ENCODE data around the gene HYLS1.

Gene HYLS1

GRCh38 chr11:125946712-125947418 is 59.4 kb downstream of the HYLS1 start:
- no peak for TF ChIP-seq POLR2AphosphoS5 (IDR thresholded peaks at IDR 0.05; ENCODE audit: low read depth, low read length)
- TF ChIP-seq TAF1 (IDR thresholded peaks at IDR 0.05; ENCODE audit: borderline replicate concordance, low read depth, low read length), result no peak
- no peak for TF ChIP-seq POLR2A (IDR thresholded peaks at IDR 0.05; ENCODE audit: low read depth, low read length)
- FAIRE-seq (no peak), DNase-seq (ENCODE audit: insufficient read length) (no peak)

GRCh38 chr11:125947419-125948277 is 60.2 kb downstream of the HYLS1 start:
- FAIRE-seq (no peak), DNase-seq (ENCODE audit: insufficient read length) (no peak)
- TF ChIP-seq POLR2A (IDR thresholded peaks at IDR 0.05; ENCODE audit: low read depth, low read length), result no peak
- no peak for TF ChIP-seq TAF1 (IDR thresholded peaks at IDR 0.05; ENCODE audit: borderline replicate concordance, low read depth, low read length)

- no peak for TF ChIP-seq POLR2AphosphoS5 (IDR thresholded peaks at IDR 0.05; ENCODE audit: low read depth, low read length)
- TF ChIP-seq POLR2A (IDR thresholded peaks at IDR 0.05; ENCODE audit: low read depth, low read length), result no peak
- no peak for TF ChIP-seq TAF1 (IDR thresholded peaks at IDR 0.05; ENCODE audit: borderline replicate concordance, low read depth, low read length)
- FAIRE-seq (no peak), DNase-seq (ENCODE audit: insufficient read length) (no peak)
Measured at GRCh38 chr11:125948278-125949051, 61.0 kb downstream of the HYLS1 start.

GRCh38 chr11:125949271-125950177 is 62.1 kb downstream of the HYLS1 start:
- no peak for FAIRE-seq
- DNase-seq (ENCODE audit: insufficient read length), result no peak
- TF ChIP-seq POLR2AphosphoS5 (IDR thresholded peaks at IDR 0.05; ENCODE audit: low read depth, low read length) (no peak), POLR2A (IDR thresholded peaks at IDR 0.05; ENCODE audit: low read depth, low read length) (no peak), TAF1 (IDR thresholded peaks at IDR 0.05; ENCODE audit: borderline replicate concordance, low read depth, low read length) (no peak)

GRCh38 chr11:125950178-125950490 is 62.7 kb downstream of the HYLS1 start:
- TF ChIP-seq POLR2A (IDR thresholded peaks at IDR 0.05; ENCODE audit: low read depth, low read length) (no peak), TAF1 (IDR thresholded peaks at IDR 0.05; ENCODE audit: borderline replicate concordance, low read depth, low read length) (no peak), POLR2AphosphoS5 (IDR thresholded peaks at IDR 0.05; ENCODE audit: low read depth, low read length) (no peak)
- FAIRE-seq (no peak), DNase-seq (ENCODE audit: insufficient read length) (no peak)
